GM21619 (cell line): ENCODE measurements around the gene MGP.

ENCODE experiments used
- ATAC-seq: cut with Tn5 transposase; IDR thresholded peaks from one replicate; pipeline ENCODE4 v1.9.1; 2021; ENCODE audit not compliant: unreplicated experiment

Gene MGP

DNA sequence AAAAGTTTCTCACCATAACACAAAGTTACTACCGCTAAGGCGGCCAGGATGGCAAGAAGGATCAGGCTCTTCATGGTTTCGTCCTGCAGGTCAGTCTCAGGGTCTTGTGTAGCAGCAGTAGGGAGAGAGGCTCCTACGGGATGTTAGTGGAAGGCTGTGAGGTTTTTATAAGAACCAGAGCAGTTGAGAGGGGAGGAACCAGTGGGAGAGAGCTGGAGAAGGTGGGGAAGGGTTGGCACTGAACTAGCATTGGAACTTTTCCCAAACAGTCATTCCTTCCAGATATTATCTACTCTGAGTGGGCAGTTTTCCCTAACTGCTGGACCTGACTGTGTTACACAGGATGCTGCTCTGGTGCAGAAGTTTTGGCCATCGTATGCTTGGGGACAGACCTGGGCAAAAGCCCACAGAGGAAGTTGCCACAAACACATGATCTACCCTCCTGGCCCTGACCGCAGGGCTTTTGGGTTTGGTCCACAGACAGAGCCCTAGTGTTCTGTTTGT, at the start of gene MGP:
TSS of gene MGP (minus strand) at position 137 of the 504 bp plus-strand sequence. CDS start at position 74, 63 bp downstream.
- no peak for ATAC-seq

DNA sequence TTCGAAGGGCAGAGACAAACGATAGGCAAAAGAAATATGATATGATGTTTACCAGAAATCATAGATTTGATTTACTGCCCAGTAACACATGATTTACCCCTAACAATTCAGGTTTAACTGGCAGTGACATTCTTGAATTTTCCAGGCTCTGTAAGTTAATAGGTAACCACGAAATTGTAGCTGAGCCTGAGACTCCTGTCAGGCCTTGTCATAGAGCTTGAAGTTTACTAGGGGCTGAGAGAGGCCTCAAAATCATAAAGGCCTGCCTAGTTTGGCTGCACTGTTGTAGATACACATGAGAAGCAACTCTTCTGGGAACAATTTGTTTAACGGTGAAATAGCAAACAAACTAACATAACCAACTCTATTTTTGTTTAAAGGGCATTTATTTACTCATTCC, 49.4 kb upstream of the MGP start:
- no peak for ATAC-seq

DNA sequence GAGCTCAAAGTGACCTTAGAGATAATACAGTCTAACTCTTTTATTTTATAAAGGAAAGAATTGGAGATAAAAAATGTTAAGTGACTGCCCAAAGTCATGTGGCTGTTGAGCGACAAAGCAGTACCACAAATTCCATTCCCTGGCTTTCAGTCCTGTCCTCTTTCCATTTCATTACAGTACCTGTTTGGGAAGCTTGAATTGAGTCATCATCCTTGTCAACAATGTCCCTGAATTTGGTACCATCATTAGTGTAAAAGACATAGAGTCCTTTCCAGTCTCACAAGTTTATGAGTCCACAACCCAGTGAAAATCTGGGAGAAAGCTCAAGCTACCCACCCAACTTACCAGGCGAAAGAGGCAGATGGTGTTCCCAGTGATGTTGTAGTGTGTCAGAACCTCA, 48.9 kb upstream of the MGP start:
- no peak for ATAC-seq

DNA sequence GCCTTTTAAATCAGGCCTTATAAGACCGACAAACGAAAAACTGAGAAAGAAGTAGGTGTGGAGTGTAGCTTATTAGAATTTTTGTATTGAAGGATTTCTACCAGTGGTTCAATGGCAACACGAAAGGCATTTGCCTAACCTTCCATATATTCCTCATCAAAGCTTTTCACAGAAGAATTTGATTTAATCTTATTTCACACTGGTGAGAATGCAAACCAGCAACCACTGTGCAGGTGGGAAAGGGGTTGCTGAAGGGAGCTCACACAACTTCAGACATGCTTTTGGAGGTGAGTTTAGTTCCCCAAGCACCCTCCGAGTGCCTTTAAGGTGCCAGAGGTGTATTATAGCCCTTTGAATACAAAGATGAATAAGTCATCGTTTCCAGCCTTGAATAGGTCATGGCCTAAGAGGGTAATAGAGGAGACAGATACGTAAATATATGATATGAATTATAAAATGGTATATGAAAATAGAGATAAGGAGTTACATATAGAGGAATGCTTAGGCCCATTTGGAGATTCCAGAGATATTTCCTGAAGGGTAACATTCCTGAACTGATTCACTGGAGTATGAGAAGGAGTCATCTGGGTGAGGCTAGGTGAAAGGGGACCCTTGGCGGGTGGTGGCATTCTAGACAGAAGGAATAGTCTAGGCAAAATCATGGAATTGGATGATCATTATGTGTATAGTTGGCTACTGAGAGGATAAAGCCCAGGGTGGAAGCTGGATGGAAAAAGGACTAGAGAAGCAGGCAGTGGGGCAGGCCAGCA, 46.3 kb upstream of the MGP start:
- ATAC-seq = no peak

DNA sequence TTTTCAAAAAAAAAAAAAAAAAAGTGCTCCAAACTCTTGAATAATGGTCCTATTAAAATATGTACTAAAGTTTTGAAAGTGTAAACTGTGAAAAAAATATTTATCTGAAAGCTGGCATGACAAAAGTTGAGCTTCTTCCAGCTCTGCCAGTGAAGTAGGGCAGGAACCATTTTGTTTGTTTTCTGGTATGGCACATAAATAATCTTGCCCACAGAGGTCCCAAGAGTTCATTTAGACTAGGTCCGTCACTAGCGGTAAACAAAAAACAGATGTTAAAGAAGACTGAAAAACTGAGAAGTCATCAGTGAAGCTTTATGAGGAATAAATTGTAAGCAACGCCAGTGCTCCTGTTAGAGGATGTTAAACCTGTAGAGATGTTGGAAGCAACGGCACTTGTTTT, 45.7 kb upstream of the MGP start:
- ATAC-seq = no peak

DNA sequence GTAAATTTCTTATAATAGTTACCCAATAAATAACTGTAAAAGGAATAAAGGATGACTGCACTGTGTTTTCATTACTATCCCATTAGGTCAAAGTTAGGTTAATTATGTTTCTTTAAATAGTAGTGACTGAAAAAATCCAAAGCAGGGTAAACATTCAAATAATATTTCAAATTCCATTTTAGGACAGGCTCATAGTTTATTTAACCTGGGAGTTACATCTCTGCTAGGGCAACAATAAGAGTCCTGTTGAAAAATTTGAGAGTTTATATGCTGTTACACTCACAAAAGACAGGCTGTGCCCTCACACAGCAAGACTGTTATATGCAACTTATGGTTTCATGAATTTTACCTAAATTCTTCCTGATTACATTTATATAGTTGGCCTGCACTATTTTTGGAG, 44.6 kb upstream of the MGP start:
- ATAC-seq = no peak

DNA sequence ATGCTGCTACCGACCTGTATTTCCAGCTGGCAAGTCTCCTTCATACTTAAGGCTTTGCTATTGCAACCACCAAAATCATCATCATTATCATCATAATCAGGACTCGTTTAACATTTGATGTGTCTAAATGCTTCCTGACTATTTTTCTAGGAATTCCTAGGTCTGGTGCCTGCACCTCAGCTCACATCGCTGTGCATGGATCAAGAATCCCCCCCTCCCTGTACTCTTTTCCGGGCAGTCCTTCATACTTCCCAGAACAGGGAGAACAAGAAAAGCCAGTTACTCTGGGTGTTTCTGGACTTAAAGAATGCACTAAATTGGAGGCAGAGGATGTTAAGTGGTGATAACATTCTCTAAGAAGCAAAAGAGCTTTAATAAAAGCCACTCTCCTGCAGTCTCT, 43.3 kb upstream of the MGP start:
- ATAC-seq = no peak

DNA sequence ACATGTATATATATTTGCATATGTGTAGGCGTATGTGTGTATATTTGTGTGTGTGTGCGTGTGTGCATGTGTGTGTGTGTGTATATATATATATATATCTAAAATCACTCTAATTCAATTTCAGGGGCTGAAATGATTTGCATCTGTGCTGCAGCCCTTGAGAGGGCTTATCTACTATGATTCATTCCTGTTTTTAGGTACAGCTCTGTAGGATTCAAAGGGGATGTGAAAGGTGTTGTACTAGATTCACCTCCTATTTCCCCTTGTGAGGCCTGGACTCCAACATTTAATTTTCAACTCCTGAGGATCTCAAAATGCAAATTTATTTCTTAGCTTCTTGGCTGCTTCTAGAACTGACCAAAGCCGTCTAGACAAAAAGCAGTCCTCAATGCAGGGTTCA, 41.6 kb upstream of the MGP start:
- no peak for ATAC-seq

DNA sequence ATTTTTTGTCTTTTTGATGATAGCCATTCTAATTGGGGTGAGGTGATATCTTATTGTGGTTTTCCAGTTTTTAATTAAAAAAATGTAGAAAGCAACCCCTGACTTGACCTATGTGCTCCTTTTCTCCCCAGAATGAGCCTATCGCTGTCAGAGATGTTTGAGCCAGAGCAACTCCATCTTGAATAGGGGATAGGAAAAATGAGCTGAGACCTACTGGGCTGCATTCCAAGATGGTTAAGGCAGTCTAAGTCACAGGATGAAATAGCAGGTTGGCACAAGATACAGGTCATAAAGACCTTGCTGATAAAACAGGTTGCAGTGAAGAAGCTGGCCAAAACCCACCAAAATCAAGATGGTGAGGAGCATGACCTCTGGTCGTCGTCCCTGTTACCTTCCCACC, 38.9 kb upstream of the MGP start:
- no peak for ATAC-seq

DNA sequence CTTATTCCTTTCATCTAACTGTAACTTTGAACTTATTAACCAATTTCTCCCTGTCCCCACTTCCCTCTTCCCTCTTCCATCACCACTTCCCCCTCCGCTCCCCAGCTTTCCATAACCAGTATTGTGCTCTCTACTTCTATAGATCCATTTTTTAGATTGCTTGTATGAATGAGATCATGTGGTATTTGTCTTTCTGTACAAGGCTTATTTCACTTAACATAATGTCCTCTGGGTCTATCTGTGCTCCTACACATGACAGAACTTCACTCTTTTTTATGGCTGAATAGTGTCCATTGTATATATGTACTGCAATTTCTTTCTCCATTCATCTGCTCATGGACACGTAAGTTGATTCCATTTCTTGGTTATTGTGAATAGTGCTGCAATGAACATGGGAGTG, 38.3 kb upstream of the MGP start:
- ATAC-seq = no peak

DNA sequence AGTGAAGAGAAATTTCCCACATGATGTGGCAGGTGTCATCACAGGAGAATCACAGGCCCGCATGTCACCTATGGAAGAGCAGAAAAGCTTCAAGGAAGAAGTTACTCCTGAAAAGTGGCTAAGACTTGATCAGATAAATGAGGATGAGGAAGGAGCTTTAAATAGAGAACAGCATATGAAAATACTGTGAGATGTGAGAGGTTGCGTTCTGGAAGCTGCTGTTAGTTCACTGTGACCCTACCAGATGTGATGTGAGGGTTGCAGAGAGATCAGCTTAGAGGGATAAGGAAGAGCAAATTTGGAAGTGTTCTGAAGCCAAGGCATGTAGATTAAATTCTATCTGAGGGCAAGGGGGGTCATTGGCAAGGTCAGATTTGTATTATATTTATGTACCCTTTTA, 35.6 kb upstream of the MGP start:
- no peak for ATAC-seq

DNA sequence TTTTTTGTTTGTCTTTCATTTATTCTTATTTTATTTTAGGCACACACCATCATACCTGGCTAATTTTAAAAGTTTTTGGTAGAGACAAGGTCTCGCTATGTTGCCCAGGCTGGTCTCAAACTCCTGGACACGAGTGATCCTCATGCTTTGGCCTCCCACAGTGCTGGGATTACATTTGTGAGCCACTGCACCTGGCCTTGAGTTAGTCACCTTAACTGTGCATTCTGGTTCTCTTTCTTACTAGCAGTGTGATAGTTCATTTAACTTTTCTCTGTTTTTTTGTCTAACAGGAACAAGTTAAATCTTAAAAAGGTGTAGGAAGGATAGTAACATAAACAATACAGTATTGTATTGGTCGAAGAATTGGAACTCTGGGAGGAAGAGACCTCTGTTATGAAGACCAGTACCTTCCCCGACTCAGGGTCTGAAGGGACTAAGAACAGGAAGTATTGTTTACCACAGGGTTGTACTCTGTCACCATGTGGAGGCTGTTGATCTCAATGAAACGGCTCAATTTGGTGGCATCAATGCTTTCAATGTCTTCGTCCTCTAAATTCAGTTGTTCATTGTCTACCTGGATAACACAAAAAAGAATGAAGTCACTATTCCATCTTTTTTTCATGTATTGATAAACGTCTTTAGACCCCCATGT, 34.9 kb upstream of the MGP start:
- ATAC-seq = no peak

DNA sequence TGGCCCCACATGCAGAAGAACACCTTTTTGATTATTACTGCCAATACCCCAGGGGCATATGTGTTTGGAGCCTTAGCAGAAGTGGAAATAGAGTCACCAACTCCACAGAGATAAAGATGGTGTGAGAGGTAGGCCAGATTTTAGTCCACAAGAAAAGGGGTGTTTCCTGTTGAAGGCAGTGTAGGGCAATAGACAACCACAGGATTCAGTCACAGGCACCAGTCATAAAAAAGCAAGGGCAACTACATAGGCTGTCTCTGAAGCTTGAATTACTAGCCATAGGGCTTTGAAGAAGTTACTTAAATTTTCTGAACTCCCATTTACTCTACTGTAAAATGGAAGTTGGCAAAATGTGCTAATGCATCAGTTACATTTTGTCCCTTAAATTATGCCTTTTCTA, 33.8 kb upstream of the MGP start:
- ATAC-seq = no peak

DNA sequence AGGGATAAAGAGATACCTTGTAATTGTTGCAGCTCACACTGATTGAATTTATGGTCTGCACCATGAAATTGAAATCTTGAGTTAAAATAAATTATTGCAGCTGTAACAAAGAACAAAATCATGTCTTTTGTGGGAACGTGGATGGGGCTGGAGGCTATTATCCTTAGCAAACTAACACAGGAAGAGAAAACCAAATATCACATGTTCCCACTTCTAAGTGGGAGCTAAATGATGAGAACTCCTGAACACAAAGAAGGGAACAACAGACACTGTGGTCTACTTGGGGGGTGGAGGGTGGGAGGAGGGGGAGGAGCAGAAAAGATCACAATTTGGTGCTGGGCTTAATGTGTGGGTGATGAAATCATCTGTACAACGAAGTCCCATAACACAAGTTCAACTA, 30.1 kb upstream of the MGP start:
- no peak for ATAC-seq

DNA sequence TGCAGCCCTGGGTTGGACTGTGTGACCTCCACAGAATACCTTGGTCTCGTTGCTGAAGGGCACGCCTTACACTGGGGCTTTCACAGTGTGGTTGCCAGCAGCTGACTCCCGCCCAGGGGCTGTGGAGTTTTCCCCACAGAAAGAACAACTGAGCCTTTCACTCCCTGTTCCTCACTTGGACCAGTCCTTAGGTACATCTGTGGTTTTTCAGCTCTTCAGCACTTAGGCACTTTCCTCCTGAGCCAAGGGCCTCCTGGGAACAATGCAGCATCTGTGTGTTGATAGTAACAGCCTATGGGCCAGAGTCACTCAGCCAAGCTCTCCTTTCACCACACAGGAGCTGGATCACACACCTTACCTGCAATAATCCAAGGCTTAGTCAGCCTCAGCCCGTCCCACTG, 27.7 kb upstream of the MGP start:
- no peak for ATAC-seq

DNA sequence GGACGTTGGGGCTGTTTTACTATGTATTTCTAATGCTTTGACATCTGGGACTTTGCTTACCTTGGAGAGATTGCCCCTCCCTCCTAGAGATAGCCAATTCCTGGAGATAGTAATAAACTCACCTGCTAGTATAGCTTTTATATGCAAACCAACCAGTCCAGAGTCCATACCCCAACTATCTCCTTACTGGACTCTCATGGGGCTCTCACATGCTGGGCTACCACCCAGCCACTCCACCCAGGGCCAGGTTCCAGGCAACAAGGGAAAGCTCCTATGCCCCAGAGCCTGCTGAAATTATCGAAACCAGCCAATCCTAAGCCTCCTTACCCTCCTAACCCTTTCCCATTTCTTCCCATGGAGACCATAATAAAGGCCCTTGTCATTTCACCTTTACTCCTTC, 25.5 kb upstream of the MGP start:
- no peak for ATAC-seq

DNA sequence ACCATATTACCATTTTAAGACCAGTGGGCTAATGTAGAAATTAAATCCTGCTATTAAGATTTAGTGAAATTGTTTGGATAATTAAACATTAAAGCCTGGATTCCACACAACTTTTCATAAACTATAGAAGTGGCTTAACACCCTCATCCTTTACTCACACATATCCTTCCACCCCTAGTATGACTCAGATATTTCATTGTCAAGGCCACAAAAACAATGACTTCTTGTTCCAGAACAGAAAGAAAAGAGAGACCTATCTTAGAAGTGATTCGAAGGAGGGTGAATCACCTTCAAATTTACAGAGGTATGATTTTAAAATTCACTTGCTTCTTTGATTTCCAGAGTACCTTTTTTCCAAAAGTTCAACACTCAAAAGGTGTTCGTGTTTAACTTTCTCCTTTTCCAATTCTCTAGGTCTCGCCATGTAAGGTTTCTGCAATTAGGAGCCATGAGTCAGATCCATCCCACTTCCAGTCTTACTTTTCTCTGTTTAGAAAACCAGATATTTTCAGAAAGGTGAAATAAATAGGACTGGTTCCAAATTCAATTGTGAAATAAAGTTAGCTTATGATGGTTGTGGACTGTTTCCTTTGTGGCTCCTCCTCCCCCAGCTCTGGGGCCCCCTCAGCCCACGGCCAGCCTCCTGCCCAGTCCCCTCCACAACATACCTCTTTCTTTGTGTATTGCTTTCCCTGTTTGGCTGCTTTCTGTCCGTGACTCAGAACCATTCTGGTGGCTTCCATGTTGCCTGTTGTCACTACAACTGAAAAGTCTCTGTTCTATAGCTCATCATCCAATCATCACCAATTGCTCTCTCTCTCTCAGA, 24.6 kb upstream of the MGP start:
- no peak for ATAC-seq

DNA sequence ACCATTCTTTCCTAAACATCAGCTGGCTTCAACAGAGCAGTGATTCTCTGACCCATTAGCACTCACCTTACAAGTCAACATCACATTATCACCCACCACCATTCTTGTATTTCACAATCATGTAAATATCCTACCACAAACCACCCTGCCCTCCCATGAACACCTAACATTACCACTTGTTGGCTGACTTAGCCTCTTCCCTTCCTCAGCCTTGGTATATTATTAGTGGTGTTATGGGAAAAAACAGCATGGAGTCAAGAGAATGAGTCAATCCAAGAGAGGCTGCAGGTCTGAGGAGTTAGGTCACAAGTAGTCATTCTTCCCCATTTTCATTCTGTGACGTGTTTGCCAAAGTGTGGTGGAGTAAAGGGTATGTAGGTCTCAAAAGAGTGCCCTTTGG, 22.3 kb upstream of the MGP start:
- ATAC-seq = no peak

DNA sequence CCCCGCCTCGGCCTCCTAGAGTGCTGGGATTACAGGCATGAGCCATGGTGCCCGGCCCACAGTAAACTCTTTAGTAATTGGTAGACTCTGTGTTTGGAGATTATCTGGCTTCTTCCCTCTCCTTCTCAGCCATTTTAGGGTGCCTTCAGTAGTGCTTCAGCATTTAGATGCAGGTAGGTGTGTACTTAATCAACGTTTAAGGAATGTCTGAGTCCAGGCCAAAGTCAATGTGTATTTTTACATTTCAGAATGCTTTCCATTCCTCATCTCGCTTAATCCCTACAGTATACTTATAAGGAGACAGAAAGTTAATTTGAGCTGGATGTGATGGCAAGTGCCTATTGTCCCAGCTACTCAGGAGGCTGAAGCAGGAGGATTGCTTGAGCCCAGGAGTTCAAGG, 20.5 kb upstream of the MGP start:
- ATAC-seq = no peak

DNA sequence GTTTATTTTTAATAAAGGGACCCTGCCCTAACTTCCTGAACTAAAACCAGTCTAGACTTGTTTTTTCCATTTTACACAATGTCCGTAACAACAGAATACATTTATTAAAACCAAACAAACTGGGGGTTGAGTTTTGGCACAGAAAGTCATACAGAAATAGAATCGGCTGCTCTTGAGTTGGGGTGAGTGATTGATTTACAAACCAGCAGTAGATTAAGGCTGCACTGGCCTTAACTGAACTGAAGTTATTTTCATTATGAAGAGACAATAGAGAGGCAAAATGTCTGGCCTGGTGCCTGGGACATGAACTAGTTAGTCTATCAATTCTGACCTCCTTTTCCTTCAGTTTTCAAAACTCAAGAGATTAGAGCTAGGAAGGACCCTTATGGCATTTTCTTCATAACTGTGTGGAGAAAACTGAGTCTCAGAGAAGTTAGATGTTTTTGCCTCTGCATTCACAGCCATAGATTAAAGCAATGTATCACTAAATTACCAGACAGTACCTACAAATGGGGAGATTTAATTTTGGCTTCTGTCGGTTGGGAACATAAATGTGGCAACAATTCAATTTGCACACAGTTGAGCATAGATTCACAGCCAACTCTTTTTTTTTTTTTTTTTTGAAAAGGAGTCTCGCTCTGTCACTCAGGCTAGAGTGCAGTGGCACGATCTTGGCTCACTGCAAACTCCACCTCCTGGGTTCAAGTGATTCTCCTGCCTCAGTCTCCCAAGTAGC, 19.8 kb upstream of the MGP start:
- no peak for ATAC-seq

DNA sequence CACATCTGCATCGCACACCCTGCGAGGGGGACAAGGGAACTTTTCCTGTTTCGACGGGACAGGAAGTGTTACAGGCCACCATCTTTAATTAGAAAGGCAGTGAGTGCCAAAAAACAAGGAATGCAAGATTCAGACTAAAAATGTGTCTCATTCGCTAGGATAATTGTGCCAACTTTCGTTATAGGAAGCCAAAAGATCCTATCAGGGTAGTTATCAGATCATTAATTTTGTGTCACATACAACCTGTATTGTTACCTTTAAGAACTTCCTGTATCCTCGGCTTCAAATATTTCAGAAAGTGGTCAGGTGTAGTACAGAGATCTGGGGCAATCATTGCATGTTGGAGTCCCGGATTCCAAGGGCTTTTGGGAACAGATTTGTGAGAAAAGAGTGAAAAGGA, 19.2 kb upstream of the MGP start:
- no peak for ATAC-seq
